HEK293 (cell line): Measurements from ENCODE around the gene NAT16.

Experiments
- HOXC10 ChIP-seq: sonication (generic); formaldehyde crosslinking; IDR thresholded peaks from 2 replicates; pipeline ENCODE4 v1.8.1; 2023; ENCODE audit warnings: mild to moderate bottlenecking, missing genetic modification reagents
- PATZ1 ChIP-seq: fragments of 450-650 bp; formaldehyde crosslinking; IDR thresholded peaks from 2 replicates; pipeline ENCODE4 v1.5.1; 2016; ENCODE audit warnings: missing biosample characterization, missing genetic modification characterization
- PBX3 ChIP-seq: sonication (generic); formaldehyde crosslinking; IDR thresholded peaks from 2 replicates; pipeline ENCODE4 v1.8.1; 2022; ENCODE audit warnings: mild to moderate bottlenecking, moderate library complexity, missing genetic modification reagents
- SCRT2 ChIP-seq: fragments of 450-650 bp; formaldehyde crosslinking; IDR thresholded peaks from 2 replicates; pipeline ENCODE4 v1.5.1; 2016; ENCODE audit warnings: missing biosample characterization, missing genetic modification characterization
- SP3 ChIP-seq: fragments of 450-650 bp; formaldehyde crosslinking; IDR thresholded peaks from 2 replicates; pipeline ENCODE4 v1.5.1; 2016; ENCODE audit warnings: missing biosample characterization, missing genetic modification characterization
- TCF7L2 ChIP-seq: IDR thresholded peaks from 2 replicates; pipeline ENCODE4 v1.6.1; 2011; ENCODE audit warnings: low read depth, mild to moderate bottlenecking, inconsistent platforms, low read length, moderate library complexity, borderline replicate concordance
- ZBTB20 ChIP-seq: fragments of 450-650 bp; formaldehyde crosslinking; IDR thresholded peaks from 2 replicates; pipeline ENCODE4 v1.5.1; 2016; ENCODE audit warnings: missing biosample characterization, missing genetic modification characterization
- ZBTB26 ChIP-seq: fragments of 450-650 bp; formaldehyde crosslinking; optimal IDR thresholded peaks from 2 replicates; pipeline ENCODE3; 2016; ENCODE audit warnings: missing biosample characterization, mild to moderate bottlenecking, missing genetic modification characterization
- ZBTB48 ChIP-seq: fragments of 450-650 bp; formaldehyde crosslinking; IDR thresholded peaks from 2 replicates; pipeline ENCODE4 v1.5.1; 2016; ENCODE audit warnings: missing biosample characterization, missing genetic modification characterization
- ZBTB49 ChIP-seq: fragments of 450-650 bp; formaldehyde crosslinking; IDR thresholded peaks from 2 replicates; pipeline ENCODE4 v1.5.1; 2016; ENCODE audit warnings: missing biosample characterization, missing genetic modification characterization, low read depth
- ZFHX2 ChIP-seq: fragments of 450-650 bp; formaldehyde crosslinking; conservative IDR thresholded peaks from 2 replicates; pipeline ENCODE4 v1.5.1; 2016; ENCODE audit warnings: missing biosample characterization, missing genetic modification characterization
- ZIC2 ChIP-seq: fragments of 450-650 bp; formaldehyde crosslinking; IDR thresholded peaks from 2 replicates; pipeline ENCODE4 v1.5.1; 2016; ENCODE audit warnings: missing biosample characterization, missing genetic modification characterization
- ZNF112 ChIP-seq: fragments of 450-650 bp; formaldehyde crosslinking; IDR thresholded peaks from 2 replicates; pipeline ENCODE4 v1.5.0; 2017; ENCODE audit warnings: missing biosample characterization, missing genetic modification characterization
- ZNF133 ChIP-seq: fragments of 450-650 bp; formaldehyde crosslinking; IDR thresholded peaks from 2 replicates; pipeline ENCODE4 v1.5.1; 2016; ENCODE audit warnings: missing biosample characterization, missing genetic modification characterization
- ZNF155 ChIP-seq: fragments of 450-650 bp; formaldehyde crosslinking; IDR thresholded peaks from 2 replicates; pipeline ENCODE4 v1.5.1; 2016; ENCODE audit warnings: missing biosample characterization, missing genetic modification characterization
- ZNF18 ChIP-seq: fragments of 450-650 bp; formaldehyde crosslinking; IDR thresholded peaks from 2 replicates; pipeline ENCODE4 v1.5.1; 2016; ENCODE audit warnings: missing biosample characterization, missing genetic modification characterization
- ZNF2 ChIP-seq: fragments of 450-650 bp; formaldehyde crosslinking; IDR thresholded peaks from 2 replicates; pipeline ENCODE4 v1.5.1; 2016; ENCODE audit warnings: missing biosample characterization, missing genetic modification characterization
- ZNF248 ChIP-seq: fragments of 450-650 bp; formaldehyde crosslinking; IDR thresholded peaks from 2 replicates; pipeline ENCODE4 v1.5.1; 2017; ENCODE audit warnings: missing biosample characterization, missing genetic modification characterization
- ZNF362 ChIP-seq: fragments of 450-650 bp; formaldehyde crosslinking; IDR thresholded peaks from 2 replicates; pipeline ENCODE4 v1.5.1; 2016; ENCODE audit warnings: missing biosample characterization, missing genetic modification characterization
- ZNF416 ChIP-seq: fragments of 450-650 bp; formaldehyde crosslinking; IDR thresholded peaks from 2 replicates; pipeline ENCODE4 v1.5.1; 2016; ENCODE audit warnings: missing biosample characterization, missing genetic modification characterization
- ZNF488 ChIP-seq: fragments of 450-650 bp; formaldehyde crosslinking; IDR thresholded peaks from 2 replicates; pipeline ENCODE4 v1.5.1; 2016; ENCODE audit warnings: missing biosample characterization, missing genetic modification characterization
- ZNF510 ChIP-seq: fragments of 450-650 bp; formaldehyde crosslinking; IDR thresholded peaks from 2 replicates; pipeline ENCODE4 v1.5.1; 2018; ENCODE audit warnings: mild to moderate bottlenecking, missing genetic modification characterization, missing biosample characterization; ENCODE audit not compliant: insufficient replicate concordance
- ZNF514 ChIP-seq: fragments of 450-650 bp; formaldehyde crosslinking; IDR thresholded peaks from 2 replicates; pipeline ENCODE4 v1.5.1; 2016; ENCODE audit warnings: missing biosample characterization, missing genetic modification characterization
- ZNF677 ChIP-seq: fragments of 450-650 bp; IDR thresholded peaks from 2 replicates; pipeline ENCODE4 v1.5.0; 2018; ENCODE audit warnings: missing biosample characterization, mild to moderate bottlenecking, missing genetic modification characterization, moderate library complexity
- ZNF704 ChIP-seq: fragments of 450-650 bp; formaldehyde crosslinking; IDR thresholded peaks from 2 replicates; pipeline ENCODE4 v1.5.1; 2016; ENCODE audit warnings: missing biosample characterization, missing genetic modification characterization
- ZNF837 ChIP-seq: fragments of 450-650 bp; formaldehyde crosslinking; IDR thresholded peaks from 2 replicates; pipeline ENCODE4 v1.5.1; 2016; ENCODE audit warnings: missing biosample characterization, missing genetic modification characterization
- ZNF843 ChIP-seq: fragments of 450-650 bp; formaldehyde crosslinking; IDR thresholded peaks from 2 replicates; pipeline ENCODE4 v1.5.1; 2016; ENCODE audit warnings: missing biosample characterization, missing genetic modification characterization
- ZSCAN5A ChIP-seq: fragments of 450-650 bp; formaldehyde crosslinking; IDR thresholded peaks from 2 replicates; pipeline ENCODE4 v1.5.1; 2016; ENCODE audit warnings: missing biosample characterization, missing genetic modification characterization

NAT16 gene

GRCh38 chr7:101154693-101155102 lies 25.4 kb downstream of the NAT16 start (continued):
- TF ChIP-seq HOXC10 (CRISPR knock-in tag) (no peak), ZNF2 (no peak), ZBTB48 (tag by site-specific recombination) (no peak), ZBTB49 (no peak), ZBTB26 (peak; percentile 23), ZNF416 (tag by site-specific recombination) (no peak), ZNF112 (tag by site-specific recombination) (no peak), ZNF133 (tag by site-specific recombination) (no peak), PBX3 (CRISPR knock-in tag) (no peak), ZNF514 (tag by site-specific recombination) (no peak), ZNF362 (tag by site-specific recombination) (no peak), ZSCAN5A (tag by site-specific recombination) (no peak), PATZ1 (0 out of 2 replicates have a peak, but pooled peaks have one; percentile 63), ZNF843 (tag by site-specific recombination) (no peak), ZNF510 (no peak), ZNF677 (tag by site-specific recombination) (no peak), ZNF248 (tag by site-specific recombination) (no peak), ZFHX2 (tag by site-specific recombination) (no peak), ZNF704 (tag by site-specific recombination) (no peak), ZNF155 (tag by site-specific recombination) (no peak), SCRT2 (tag by site-specific recombination) (no peak), ZNF18 (no peak), ZIC2 (0 out of 2 replicates have a peak, but pooled peaks have one; percentile 15), SP3 (tag by site-specific recombination) (no peak), ZBTB20 (tag by site-specific recombination) (peak; percentile 63; the same call in 1 of the 2 replicates), ZNF837 (tag by site-specific recombination) (no peak), TCF7L2 (no peak), ZNF488 (tag by site-specific recombination) (no peak)
